Stimulated activated CD8-positive, alpha-beta memory T cell treated with anti-CD3 and anti-CD28 coated beads, Interleukin-12 subunit alpha, Interleukin-12 subunit beta, amount 100 ng/mL, for 24 hours (primary cell): ENCODE results near the gene MITF.
"Not testable (repeated sequence)": the region's sequence is repeated elsewhere in the genome, so short reads cannot be mapped to it uniquely, and the experiment has no call there.

ENCODE experiments used
- DNase-seq: peaks from one replicate; pipeline ENCODE4 v3.0.0-alpha.2; 2020; ENCODE audit errors: extremely low read depth

The MITF gene

DNA sequence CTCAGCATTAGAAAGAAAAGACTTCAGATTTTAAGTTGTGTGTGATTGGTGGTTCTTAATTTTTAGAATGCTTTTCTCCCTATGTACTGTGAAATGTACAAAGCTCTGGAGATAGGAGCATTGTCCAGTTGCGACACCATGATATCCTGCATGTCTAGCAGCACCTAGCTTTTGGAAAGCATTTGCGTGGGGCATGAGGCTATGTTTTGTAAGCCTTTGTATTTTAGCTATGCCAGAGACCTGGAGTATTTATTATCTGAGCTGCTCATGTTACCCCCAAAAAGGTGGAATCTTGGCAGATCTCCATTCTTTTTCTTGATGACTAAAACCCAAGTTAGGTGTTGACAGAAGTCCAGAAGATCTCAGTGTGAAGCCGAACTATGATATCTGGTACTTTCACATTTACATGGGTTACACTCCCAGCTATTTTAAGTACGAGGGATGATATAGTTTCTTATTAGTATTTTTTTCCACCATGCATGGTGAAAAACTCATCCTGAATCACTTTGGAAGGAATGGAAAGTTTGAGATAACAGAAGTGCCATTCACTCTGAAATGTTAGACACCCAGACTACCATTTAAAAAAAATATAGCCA is 133.6 kb downstream of the MITF start:
- DNase-seq, result no peak

DNA sequence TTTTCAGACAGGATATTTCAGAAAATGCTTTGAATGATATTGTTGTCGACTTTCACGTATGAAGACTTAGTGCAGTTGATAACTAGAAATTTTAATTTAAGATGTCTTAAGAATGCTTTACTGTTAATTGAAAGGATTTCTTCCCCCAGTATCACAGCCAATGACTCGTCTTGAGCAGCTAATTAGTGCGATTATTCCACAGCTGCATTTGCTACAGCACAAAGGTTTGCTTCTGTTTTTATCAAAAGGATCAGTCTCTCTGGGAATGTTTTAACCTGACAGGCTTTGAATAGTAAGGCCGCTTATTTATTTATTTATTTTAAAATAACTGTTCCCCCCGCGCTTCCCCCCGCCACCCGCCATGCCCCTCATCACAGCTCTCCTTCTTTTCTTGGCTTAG is 136.8 kb downstream of the MITF start:
- DNase-seq, result no peak

DNA sequence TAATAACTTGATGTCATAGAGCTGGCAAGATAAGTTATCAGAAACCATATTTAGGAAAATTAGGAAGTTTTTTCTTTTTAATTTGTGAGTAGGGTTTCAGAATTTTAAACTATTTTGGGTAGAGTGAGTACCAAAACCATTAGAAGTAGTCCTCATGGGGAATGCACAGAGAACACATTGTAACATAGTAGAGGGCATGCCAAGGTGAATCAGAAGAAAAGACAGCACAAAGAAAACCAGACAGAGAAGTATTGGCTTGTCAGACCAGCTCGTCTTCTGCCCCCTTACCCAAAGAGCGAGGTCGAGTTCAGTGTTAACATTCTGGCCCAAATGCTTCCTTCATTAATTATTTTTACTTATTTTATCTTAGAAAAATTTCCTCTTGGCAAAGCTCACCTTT is 139.0 kb downstream of the MITF start:
- no peak for DNase-seq

DNA sequence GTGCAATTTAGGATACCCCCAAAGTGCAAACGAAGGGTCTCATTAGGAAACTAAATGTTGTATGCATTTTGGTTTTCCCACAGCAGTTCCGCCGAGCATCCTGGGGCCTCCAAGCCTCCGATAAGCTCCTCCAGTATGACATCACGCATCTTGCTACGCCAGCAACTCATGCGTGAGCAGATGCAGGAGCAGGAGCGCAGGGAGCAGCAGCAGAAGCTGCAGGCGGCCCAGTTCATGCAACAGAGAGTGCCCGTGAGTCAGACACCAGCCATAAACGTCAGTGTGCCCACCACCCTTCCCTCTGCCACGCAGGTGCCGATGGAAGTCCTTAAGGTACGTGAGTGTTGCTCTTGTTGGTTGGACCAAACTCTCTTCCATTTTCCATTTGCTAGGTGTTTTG is 139.8 kb downstream of the MITF start:
- DNase-seq, result no peak

DNA sequence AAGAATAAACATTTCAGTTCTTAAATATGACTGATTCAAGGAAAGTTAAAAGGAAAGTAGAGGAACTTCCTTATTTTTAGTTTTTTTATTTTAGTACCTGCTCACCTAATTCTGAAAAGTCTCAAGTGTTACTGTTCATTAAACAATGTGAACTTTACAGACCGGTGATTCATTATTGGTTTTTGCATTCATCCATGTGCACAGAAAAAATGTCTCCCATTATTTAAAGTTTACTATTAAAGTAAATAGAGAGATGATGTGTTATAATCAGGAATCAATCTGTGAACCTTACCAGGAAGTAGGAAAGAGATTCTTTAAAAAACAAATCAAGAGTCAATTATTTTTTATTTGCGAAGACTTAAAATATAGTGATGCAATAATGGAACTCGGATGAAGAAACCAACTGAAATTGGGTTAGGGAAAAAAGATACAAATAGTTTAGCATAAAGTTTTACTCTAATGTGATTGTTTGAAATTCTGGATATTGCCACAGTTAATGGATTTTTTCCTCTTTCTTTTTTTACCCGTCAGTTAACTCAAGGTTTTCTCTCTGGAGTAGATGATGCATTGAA is 140.9 kb downstream of the MITF start:
- no peak for DNase-seq

DNA sequence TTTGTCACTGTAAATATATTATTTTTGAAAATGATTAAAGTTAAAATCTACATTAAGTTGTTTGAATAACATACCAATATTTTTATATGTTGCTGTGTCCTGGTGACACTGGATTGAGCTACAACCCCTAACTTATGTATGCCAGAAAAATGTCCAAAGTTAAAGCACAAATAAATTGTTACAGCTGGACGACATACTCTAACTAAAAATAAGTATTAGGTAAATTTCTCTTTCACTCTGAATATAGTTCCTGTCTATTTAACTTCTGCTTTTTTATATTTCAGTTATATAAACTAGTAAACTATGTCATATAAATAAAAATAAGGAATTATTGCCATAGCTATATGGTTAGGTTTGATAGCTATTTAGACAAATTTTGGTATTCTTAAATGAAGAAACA is 141.8 kb downstream of the MITF start:
- no peak for DNase-seq

DNA sequence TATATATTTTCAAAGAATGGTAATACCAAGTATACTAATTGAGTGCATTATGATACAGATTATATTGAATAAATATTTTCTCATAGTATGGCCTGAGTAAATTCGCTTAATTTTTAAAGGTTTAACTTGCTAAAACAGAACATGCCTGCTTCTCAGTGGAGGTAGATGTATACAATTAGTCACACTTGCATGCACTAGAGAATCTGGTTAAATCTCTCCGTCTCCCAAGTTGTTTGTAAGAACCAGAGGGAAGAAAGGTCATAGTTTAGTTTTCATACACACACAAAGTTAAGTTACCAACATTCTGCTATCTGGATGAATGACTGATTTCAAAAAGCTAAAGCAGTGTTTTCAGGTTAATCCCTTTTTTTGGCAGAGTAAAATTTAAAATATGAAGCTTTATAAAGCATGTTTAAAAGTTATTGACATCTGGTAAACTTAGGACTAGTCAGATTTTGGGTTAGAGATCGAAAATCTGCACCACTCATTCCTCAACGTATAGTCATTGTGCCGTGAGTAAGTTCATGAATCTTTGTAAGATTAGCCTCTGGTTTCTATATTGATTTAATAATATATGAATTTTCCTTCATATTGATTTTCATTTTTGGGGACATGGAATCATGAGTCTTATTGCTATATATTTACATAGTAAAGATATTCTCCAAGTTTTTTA is 142.6 kb downstream of the MITF start:
- no peak for DNase-seq

DNA sequence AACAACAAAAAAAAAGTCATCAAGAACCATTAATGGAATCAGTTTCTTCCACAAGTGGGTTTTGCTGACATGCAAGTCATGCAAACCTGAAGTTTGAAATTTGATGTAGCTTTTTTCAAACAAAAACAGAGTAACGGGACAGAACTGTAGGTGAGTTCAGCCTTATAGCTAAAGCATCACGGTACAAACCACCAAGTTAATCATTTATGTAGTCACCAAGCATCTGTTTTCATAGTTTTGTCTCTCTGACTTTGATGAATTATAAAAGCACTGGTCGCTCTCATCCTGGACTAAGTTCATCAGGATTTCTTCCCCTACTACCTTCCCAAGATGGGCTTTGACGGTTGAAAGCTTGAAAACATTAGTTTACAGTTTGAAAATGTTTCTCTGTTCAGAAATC is 143.3 kb downstream of the MITF start:
- no peak for DNase-seq

DNA sequence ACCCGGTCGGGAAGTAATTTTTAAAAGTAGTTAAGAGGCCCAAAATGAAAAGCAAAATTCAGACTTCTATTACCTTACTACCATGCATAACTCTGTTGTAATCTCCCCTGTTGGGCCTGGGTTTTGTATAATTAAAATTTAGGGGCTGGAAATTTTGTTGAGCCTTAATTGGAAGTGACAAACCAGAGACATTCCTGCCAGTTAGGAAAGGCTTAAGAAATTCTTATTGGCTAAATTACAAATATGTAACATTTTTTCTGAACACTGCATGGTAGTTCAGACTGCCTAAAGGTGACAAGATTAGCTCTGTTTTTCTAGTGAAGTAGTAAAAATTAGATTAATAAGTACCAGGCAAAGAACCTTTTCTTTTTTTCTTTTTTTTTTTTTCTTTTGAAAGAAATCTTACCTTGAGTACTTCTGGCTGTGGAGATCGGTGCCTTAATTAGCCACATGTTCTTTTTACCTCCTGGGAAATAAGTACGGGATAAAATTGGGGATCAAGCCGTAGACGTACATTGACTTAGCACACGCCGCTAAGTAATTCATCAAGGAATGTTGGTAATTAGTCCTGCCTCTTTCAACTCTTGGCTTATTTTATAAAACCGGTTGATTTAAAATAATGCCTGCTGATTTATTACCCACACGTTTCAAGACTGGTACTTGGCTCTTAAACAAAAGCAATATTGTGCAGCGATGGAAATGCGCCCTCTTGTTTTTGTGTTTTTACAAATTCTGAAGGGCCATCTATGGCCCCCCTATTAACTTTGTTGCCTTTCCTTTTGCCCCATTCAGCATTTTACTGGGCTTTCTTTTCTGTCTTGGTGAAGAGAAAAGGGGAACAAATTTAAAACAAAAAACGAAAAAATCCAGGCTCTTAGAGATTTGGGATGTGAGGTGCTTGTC is 149.0 kb downstream of the MITF start:
- DNase-seq, result no peak

DNA sequence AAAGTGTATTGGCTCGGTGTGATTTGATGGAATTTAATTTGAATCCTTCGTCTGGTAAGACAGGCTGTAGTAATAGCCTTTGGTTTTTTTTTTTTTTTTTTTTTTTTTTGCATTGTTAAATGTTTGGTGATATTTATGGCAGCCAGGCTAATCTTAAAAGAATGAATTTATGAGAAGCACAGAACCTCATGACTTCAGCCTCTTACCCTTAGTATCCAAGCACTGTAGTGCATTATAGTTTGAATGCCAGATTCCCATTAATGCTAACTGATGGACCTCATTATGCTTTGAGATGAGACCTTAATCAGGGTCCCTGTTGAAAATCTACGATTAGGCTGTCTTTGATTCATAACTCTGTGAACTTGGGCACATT is 149.7 kb downstream of the MITF start:
- no peak for DNase-seq

DNA sequence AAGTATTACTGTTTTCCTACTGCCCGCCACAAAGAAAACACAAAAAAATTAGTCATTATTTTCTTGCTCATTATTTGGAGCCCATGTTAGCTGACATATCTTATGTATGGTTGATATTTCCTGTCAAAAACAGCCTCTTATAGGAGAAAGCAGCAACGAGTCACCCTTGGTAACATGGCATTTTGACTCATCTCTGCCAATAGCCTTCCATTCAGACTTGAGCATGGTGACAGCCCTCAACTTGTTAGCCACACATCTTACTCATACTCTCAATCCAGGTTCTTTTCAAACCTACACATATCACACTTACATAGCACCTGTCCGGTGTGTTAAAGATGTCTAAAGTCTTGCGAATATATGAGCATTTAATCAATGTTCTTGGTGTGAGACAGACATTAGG is 150.8 kb downstream of the MITF start:
- no peak for DNase-seq

DNA sequence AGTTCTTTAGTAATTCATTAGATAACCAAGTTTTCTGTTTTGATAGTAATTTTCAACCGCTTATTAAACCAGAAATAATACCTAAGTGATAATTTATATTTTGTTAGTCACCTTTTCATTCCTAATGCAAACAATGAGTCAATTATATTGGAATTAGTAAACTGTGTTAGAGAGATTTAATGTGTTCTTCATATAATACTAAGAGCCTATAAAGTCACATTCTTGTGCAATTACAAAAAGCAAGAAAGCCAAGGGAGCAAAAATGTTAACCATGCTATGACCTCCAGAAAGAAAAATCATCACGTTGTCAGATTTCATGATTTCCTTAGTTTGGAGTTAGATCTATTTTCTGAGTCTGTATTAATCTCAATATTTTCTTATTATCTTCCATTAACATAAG is 151.4 kb downstream of the MITF start:
- DNase-seq, result no peak

DNA sequence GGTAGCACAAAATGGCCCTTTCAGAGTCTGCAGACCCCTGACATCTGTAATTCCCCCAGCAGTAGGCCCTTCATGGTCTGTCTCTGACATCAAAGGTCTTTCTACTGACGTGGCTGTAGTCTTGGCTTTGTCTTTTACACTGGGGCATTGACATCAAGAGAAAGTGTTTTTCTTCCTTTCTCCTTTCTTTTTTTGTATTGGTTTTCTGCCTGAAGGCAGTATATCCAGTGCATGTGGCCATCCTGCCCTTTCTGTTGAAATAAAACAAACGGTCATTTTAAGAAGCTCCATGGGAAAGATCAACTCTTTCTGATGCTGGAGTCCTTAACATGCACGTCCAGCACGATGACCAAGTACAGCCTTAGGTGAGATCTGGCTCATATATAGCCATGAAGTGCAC is 153.4 kb downstream of the MITF start:
- no peak for DNase-seq

DNA sequence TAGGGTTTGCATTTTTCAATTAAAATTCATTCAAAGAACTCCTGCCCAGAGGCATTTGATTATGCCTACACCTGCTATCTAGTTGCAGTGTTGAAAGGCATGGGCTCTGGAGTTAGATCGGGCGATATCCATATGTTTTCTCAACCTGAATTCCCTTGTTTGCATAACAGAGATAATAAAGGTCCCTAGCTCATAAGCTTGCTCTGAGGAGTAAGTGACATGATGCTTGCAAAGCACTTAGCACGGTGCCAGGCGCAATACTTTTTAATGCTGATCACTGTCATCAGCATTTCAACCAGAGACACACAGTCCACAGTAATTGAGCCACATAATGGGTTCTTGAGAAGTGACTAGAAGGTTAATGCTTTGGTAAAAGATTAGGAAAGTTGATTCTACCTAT is 154.0 kb downstream of the MITF start:
- DNase-seq, result no peak

DNA sequence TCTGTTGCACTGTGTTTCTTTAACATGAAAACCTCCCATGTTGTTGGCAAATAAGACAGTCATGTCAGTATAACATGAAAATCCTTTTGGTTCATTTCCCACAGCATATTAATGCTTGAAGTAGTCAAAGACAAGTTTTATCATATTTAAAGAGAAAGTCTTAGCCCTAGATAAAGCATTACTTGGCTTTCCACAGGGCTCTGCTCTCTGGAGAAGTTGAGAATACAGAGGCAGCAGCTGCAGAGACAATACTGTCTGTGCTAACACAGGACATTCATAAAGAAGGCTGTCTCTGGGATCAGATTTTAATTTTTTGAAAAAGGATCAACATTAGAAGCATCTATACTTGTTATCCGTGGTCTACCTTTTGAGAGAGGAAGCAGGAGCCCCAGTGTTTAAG is 156.8 kb downstream of the MITF start:
- DNase-seq, result no peak

DNA sequence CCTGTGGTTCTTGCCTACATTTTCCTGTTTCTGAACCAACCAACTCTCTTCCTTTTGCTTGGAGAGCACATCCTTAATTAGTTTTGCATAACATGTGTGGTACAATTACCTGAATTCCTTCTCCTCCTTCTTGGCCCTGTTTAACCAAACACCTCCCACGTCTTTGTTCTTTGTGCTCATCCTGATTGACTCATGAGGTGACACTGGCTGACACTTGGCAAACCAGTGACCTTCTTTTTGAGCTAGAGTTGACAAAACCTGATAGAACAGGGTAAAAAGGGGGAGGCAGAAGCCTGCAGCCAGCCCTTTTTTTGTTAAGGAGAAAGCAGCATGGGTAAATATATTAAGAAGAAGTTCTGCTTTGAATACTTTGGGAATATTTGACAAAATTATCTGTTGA is 161.1 kb downstream of the MITF start:
- no peak for DNase-seq

DNA sequence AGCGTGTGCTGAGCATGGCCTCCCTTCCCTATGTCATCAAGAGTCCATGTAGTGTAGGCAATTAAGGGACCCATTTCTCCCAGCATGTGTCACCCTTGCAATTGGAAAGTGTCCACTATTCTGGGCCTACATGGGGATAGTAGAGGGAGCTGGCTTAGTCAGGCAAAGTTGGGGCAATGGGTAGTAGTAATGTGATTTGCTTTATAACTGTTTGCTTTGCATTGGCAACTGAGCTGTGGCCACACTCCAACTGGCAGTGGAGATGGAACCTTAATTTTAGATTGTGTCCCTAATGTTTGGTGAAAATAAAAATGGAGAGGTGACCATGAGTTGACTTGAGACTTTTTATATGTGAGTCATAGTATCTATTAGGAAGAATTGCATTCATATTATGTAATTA is 162.5 kb downstream of the MITF start:
- no peak for DNase-seq

DNA sequence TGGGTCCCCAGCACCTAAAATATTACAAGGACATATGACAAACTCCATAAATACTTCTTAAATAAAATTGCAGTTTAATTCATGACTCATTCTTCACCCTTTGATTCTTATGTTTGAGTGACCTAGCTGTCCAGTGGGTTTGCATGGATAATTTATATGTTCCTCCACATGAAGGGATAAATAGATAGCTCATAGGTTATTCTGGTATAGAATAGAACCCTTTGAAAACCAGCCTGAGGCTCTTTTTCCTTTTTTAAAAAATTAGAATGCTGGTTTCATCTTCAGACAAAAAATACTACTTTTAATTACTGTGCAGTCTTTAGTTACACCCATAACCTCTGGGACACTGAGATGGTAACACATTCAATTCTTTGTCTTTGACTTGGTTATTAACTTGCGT is 163.1 kb downstream of the MITF start:
- DNase-seq, result no peak

DNA sequence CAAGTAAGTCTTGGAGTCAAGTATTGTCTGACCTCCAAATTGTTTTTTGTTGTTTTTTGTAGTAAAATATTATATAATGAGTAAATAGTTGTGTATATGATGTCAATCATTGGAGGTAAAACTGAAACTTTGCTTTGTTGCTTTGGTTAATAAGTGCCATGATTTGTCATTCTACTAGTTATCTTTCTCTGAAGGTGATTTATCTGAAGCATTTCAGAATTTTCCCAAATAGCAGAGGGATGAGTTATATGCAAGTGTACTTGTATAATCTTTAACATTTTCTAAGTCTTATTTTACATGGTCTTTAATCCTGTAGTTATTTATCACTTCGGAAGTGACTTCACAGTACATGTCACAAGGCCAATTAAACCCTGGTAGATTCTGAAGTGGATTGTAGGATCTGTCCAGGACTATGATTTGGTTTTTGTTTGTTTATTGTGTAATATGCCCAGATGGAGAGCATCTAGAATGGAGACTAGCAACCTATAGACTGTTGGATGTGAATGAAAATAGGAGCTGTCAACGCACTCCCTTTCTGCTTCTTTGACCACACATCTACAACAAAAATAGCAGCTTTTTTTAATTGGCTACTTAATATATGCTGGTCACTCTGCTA is 167.2 kb downstream of the MITF start:
- DNase-seq, result no peak

DNA sequence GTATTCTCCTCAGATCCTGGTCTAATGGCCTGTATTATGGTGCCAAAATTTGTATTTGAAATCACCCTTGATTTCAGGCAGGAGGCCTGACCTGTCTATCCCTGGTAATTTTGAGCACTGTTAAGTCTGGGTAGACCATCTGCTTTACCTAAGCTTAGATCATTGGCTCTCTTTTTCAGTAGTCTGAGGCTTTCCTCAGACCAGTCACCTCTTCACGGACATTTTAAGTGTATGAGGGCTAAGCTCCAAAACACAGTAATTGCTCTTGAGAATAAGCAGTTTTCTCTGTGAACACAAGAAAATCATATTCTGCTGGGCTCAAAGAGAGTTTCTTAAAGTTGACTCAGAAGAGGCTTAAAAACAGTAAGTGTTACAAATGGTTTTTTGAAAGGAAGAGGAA is 168.3 kb downstream of the MITF start:
- no peak for DNase-seq

DNA sequence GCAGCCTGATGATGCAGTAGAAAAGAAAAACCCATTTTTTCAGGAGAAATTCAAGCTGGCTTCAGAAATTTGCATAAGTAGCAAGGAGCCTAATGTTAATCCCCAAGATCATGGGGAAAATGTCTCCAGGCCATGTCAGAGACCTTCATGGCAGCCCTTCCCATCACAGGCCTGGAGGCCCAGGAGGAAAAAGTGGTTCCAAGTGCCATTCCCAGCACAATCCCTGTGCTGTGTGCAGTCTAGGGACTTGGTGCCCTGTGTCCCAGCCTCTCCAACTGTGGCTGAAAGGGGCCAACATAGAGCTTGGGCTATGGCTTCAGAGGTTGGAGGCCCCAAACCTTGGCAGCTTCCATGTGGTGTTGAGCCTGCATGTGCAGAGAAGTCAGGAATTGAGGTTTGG is 170.6 kb downstream of the MITF start:
- DNase-seq, result not testable (repeated sequence)

DNA sequence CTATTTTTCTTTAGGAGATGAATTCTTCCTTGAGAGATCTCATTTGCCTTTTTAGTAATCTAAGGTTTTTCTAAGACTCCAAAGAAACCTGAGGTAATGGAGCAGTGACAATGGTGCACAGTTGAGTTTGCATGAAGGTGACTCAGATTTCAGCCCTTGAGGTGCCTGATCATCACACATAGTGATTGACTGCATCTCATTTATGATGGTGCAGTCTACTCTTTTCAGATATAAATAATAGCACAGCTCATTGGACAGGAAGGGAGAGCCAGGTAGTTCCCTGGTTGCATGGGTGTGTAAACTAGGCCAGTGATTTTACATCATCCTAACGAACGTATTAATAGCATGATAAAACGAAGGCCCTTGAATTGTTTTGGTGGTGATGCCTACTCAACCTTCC is 174.2 kb downstream of the MITF start:
- DNase-seq, result no peak
